Mucosa of stomach (tissue), 1 donor: ENCODE data around the gene PTPRM.

ENCODE experiments used
- H3K27me3 ChIP-seq: one replicate; pipeline ENCODE4 v1.7.0; 2013; ENCODE audit warnings: mild to moderate bottlenecking, low read length; ENCODE audit not compliant: control insufficient read depth, insufficient read depth
- H3K36me3 ChIP-seq: one replicate; pipeline ENCODE4 v1.7.0; 2013; ENCODE audit warnings: low read length; ENCODE audit not compliant: control insufficient read depth, insufficient read depth
- H3K4me1 ChIP-seq: one replicate; pipeline ENCODE4 v1.7.0; 2013; ENCODE audit warnings: mild to moderate bottlenecking, low read length; ENCODE audit not compliant: control insufficient read depth, insufficient read depth
- H3K4me3 ChIP-seq: one replicate; pipeline ENCODE4 v1.7.0; 2013; ENCODE audit warnings: low read length
- H3K9ac ChIP-seq: one replicate; pipeline ENCODE4 v1.7.0; 2013; ENCODE audit warnings: mild to moderate bottlenecking, low read length, moderate library complexity
- H3K9me3 ChIP-seq: one replicate; pipeline ENCODE4 v1.7.0; 2013; ENCODE audit warnings: mild to moderate bottlenecking, low read length, moderate library complexity; ENCODE audit not compliant: control insufficient read depth
- donor health status: Pancreatic carcinoma.

Gene PTPRM

GRCh38 chr18:8301427-8302172 is 734.5 kb downstream of the PTPRM start:
- Histone ChIP-seq H3K4me3 (no peak overlapping the region), H3K4me1 (no peaks in the 10 kb centered on the region), H3K9ac (no peak overlapping the region), H3K9me3 (no peaks in the 10 kb centered on the region), H3K27me3 (peaks cover 6% of the 10 kb centered on the region), H3K36me3 (no peaks in the 10 kb centered on the region)

GRCh38 chr18:8303151-8303755 is 736.1 kb downstream of the PTPRM start:
- Histone ChIP-seq H3K27me3 (peaks cover 6% of the 10 kb centered on the region), H3K9ac (no peak overlapping the region), H3K36me3 (no peaks in the 10 kb centered on the region), H3K4me3 (no peak overlapping the region), H3K9me3 (no peaks in the 10 kb centered on the region), H3K4me1 (no peaks in the 10 kb centered on the region)

GRCh38 chr18:8307960-8308359 is 740.8 kb downstream of the PTPRM start:
- H3K27me3 ChIP-seq: peaks cover 4% of the 10 kb centered on the region
- no peak overlapping the region for H3K9ac ChIP-seq

GRCh38 chr18:8313043-8313442 is 745.9 kb downstream of the PTPRM start:
- Histone ChIP-seq H3K4me3 (no peak overlapping the region), H3K4me1 (no peaks in the 10 kb centered on the region), H3K36me3 (no peaks in the 10 kb centered on the region), H3K9ac (no peak overlapping the region), H3K27me3 (no peaks in the 10 kb centered on the region), H3K9me3 (no peaks in the 10 kb centered on the region)

More at GRCh38 chr18:8307960-8308359, 740.8 kb downstream of the PTPRM start:
- no peaks in the 10 kb centered on the region for H3K9me3 ChIP-seq
- H3K4me3 ChIP-seq: no peak overlapping the region
- H3K36me3 ChIP-seq: no peaks in the 10 kb centered on the region
- no peaks in the 10 kb centered on the region for H3K4me1 ChIP-seq

GRCh38 chr18:8314124-8314523 is 747.0 kb downstream of the PTPRM start:
- Histone ChIP-seq H3K9me3 (no peaks in the 10 kb centered on the region), H3K4me1 (no peaks in the 10 kb centered on the region), H3K36me3 (no peaks in the 10 kb centered on the region), H3K4me3 (no peak overlapping the region), H3K27me3 (no peaks in the 10 kb centered on the region), H3K9ac (no peak overlapping the region)

GRCh38 chr18:8319798-8320489 is 752.8 kb downstream of the PTPRM start:
- Histone ChIP-seq H3K4me1 (no peaks in the 10 kb centered on the region), H3K4me3 (no peak overlapping the region), H3K36me3 (no peaks in the 10 kb centered on the region), H3K9ac (no peak overlapping the region), H3K27me3 (no peaks in the 10 kb centered on the region), H3K9me3 (no peaks in the 10 kb centered on the region)

- no peaks in the 10 kb centered on the region for H3K36me3 ChIP-seq
Observed at GRCh38 chr18:8322486-8322885, 755.4 kb downstream of the PTPRM start.

GRCh38 chr18:8324343-8325065 is 757.4 kb downstream of the PTPRM start:
- Histone ChIP-seq H3K4me1 (peaks cover 3% of the 10 kb centered on the region), H3K9ac (no peak overlapping the region), H3K9me3 (no peaks in the 10 kb centered on the region), H3K27me3 (no peaks in the 10 kb centered on the region), H3K4me3 (no peak overlapping the region), H3K36me3 (no peaks in the 10 kb centered on the region)

More at GRCh38 chr18:8322486-8322885, 755.4 kb downstream of the PTPRM start:
- H3K9me3 ChIP-seq: no peaks in the 10 kb centered on the region
- H3K4me1 ChIP-seq: no peaks in the 10 kb centered on the region
- H3K27me3 ChIP-seq: no peaks in the 10 kb centered on the region
- H3K4me3 ChIP-seq: no peak overlapping the region
- H3K9ac ChIP-seq: no peak overlapping the region

GRCh38 chr18:8326763-8327394 is 759.8 kb downstream of the PTPRM start:
- Histone ChIP-seq H3K9ac (no peak overlapping the region), H3K4me1 (peaks cover 5% of the 10 kb centered on the region), H3K36me3 (no peaks in the 10 kb centered on the region), H3K27me3 (no peaks in the 10 kb centered on the region), H3K4me3 (no peak overlapping the region), H3K9me3 (no peaks in the 10 kb centered on the region)

GRCh38 chr18:8328126-8328525 is 761.0 kb downstream of the PTPRM start:
- no peaks in the 10 kb centered on the region for H3K9me3 ChIP-seq
- no peak overlapping the region for H3K9ac ChIP-seq
- no peaks in the 10 kb centered on the region for H3K27me3 ChIP-seq

GRCh38 chr18:8329186-8329771 is 762.2 kb downstream of the PTPRM start:
- H3K9me3 ChIP-seq: no peaks in the 10 kb centered on the region
- no peak overlapping the region for H3K9ac ChIP-seq
- H3K4me1 ChIP-seq: peaks cover 5% of the 10 kb centered on the region
- H3K27me3 ChIP-seq: no peaks in the 10 kb centered on the region
- no peak overlapping the region for H3K4me3 ChIP-seq
- no peaks in the 10 kb centered on the region for H3K36me3 ChIP-seq

More at GRCh38 chr18:8328126-8328525, 761.0 kb downstream of the PTPRM start:
- Histone ChIP-seq H3K4me3 (no peak overlapping the region), H3K4me1 (peaks cover 5% of the 10 kb centered on the region), H3K36me3 (no peaks in the 10 kb centered on the region)
